Measurements from ENCODE around the gene LUC7L2. TPM values are rescaled to one million over a fixed set of nuclear protein-coding genes. Genes with fewer than 3 reads are reported as not detected.

LUC7L2 gene
- total and polyA plus RNA-seq, 4 donors = 16.2 to 38.9 (median 22.9) TPM

DNA sequence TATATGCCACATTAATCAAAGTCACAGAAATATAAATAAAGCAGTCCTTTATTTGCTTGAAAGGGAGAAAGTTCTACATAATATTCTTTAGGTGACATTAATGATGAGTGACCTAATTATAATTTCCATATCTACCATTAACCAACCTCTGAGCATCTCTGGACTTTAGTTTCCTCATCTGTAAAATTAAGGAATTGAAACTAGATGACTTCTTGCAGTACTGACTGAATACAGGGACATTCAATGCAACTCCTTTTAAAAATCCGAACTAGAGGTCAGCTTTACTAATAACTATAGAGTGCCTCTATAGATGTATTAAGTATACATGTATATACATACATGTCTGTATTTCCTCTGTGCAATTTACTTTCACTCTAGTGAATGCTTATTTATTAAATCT lies 14.7 kb upstream of the LUC7L2 start (continued):
- TF ChIP-seq, protein P1, sequence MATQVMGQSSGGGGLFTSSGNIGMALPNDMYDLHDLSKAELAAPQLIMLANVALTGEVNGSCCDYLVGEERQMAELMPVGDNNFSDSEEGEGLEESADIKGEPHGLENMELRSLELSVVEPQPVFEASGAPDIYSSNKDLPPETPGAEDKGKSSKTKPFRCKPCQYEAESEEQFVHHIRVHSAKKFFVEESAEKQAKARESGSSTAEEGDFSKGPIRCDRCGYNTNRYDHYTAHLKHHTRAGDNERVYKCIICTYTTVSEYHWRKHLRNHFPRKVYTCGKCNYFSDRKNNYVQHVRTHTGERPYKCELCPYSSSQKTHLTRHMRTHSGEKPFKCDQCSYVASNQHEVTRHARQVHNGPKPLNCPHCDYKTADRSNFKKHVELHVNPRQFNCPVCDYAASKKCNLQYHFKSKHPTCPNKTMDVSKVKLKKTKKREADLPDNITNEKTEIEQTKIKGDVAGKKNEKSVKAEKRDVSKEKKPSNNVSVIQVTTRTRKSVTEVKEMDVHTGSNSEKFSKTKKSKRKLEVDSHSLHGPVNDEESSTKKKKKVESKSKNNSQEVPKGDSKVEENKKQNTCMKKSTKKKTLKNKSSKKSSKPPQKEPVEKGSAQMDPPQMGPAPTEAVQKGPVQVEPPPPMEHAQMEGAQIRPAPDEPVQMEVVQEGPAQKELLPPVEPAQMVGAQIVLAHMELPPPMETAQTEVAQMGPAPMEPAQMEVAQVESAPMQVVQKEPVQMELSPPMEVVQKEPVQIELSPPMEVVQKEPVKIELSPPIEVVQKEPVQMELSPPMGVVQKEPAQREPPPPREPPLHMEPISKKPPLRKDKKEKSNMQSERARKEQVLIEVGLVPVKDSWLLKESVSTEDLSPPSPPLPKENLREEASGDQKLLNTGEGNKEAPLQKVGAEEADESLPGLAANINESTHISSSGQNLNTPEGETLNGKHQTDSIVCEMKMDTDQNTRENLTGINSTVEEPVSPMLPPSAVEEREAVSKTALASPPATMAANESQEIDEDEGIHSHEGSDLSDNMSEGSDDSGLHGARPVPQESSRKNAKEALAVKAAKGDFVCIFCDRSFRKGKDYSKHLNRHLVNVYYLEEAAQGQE (IDR thresholded peaks at IDR 0.05) = no peak
- no peak for TF ChIP-seq RXRA (IDR thresholded peaks at IDR 0.05)
- TF ChIP-seq SP1 (IDR thresholded peaks at IDR 0.05) = no peak
- no peak for TF ChIP-seq GABPA (IDR thresholded peaks at IDR 0.05 in 1 of 2, conservative IDR thresholded peaks at IDR 0.05 in 1 of 2)

DNA sequence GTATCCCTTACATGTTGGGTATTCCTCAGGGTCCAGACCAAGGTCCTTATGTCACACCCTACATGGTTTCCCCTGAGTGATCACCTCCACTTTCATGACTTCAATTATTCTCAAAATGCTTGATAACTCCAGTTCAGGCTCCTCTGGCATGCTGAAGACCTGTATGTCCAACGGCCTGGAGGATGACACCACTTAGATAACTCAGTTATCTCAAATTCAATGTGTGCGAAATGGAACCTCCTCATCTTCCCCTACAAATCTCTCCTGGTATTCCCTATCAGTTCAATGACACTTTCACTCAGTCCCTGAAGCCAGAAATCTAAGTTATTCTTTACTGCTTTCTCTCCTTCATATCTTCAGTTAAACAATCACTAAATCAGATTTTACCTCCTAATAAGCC lies 8.7 kb upstream of the LUC7L2 start:
- Histone ChIP-seq H3K9me3 (ENCODE audit: control insufficient read depth in 4 of 4, low read length in 3 of 4) (no peaks in the 10 kb centered on the region), H3K27ac (ENCODE audit: low read depth in 1 of 2, low read length in 2 of 2) (no peak overlapping the region), H3K36me3 (ENCODE audit: control insufficient read depth in 4 of 4, insufficient read depth in 3 of 4, low read depth in 1 of 4, low read length in 3 of 4) (peaks cover 1 to 25% (median 17%) of the 10 kb centered on the region in 4 donors), H3K4me3 (ENCODE audit: low read depth in 1 of 3, low read length in 3 of 3) (no peak overlapping the region), H3K9ac (ENCODE audit: low read depth in 1 of 2, low read length in 2 of 2) (no peak overlapping the region), H3K4me1 (ENCODE audit: control insufficient read depth in 4 of 4, insufficient read depth in 4 of 4, low read length in 3 of 4) (peaks cover 0 to 2% (median 0%) of the 10 kb centered on the region in 4 donors), H3K27me3 (ENCODE audit: control insufficient read depth in 4 of 4, insufficient read depth in 4 of 4, low read length in 3 of 4) (no peaks in the 10 kb centered on the region)
- TF ChIP-seq FOXA2 (IDR thresholded peaks at IDR 0.05) (no peak), JUND (IDR thresholded peaks at IDR 0.05) (no peak), TAF1 (conservative IDR thresholded peaks at IDR 0.05) (no peak), SP1 (IDR thresholded peaks at IDR 0.05) (no peak), HNF4A (conservative IDR thresholded peaks at IDR 0.05) (no peak), HNF4G (IDR thresholded peaks at IDR 0.05) (no peak), FOXA1 (IDR thresholded peaks at IDR 0.05) (no peak)
- TF ChIP-seq, protein P2, sequence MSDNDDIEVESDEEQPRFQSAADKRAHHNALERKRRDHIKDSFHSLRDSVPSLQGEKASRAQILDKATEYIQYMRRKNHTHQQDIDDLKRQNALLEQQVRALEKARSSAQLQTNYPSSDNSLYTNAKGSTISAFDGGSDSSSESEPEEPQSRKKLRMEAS (IDR thresholded peaks at IDR 0.05) = no peak
- TF ChIP-seq, protein P1 (IDR thresholded peaks at IDR 0.05) = no peak
- TF ChIP-seq, protein P3, sequence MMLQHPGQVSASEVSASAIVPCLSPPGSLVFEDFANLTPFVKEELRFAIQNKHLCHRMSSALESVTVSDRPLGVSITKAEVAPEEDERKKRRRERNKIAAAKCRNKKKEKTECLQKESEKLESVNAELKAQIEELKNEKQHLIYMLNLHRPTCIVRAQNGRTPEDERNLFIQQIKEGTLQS (IDR thresholded peaks at IDR 0.05) = no peak
- DNase-seq (ENCODE audit: low spot score) = no peak
- 95% methylated on average over 2 of the region's 2 CpGs for WGBS

DNA sequence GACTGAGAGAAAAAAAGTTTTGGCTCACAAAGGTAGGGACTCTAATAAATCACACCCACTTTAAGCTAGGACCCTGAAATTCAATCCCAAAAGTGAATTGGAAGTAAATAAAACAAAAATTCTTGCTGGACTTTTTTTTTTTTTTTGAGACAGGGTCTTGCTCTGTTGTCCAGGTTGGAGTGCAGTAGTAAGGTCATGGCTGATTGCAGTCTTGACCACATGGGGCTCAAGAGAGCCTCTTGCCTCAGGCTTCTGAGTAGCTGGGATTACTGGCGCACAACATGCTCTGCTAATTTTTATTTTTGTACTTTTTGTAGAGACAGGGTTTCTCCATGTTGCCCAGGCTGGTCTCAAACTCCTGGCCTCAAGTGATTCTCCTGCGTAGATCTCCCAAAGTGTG lies 5.0 kb upstream of the LUC7L2 start:
- no peak overlapping the region for H3K9ac ChIP-seq (ENCODE audit: low read depth in 1 of 2, low read length in 2 of 2)
- H3K9me3 ChIP-seq (ENCODE audit: control insufficient read depth in 4 of 4, low read length in 3 of 4) = no peaks in the 10 kb centered on the region
- peaks cover 0 to 8% (median 2%) of the 10 kb centered on the region in 4 donors for H3K4me1 ChIP-seq (ENCODE audit: control insufficient read depth in 4 of 4, insufficient read depth in 4 of 4, low read length in 3 of 4)
- H3K27ac ChIP-seq (ENCODE audit: low read depth in 1 of 2, low read length in 2 of 2) = no peak overlapping the region
- WGBS = 98% methylated on average over 2 of the region's 2 CpGs
- no peak for DNase-seq (ENCODE audit: low spot score)
- H3K4me3 ChIP-seq (ENCODE audit: low read depth in 1 of 3, low read length in 3 of 3) = no peak overlapping the region
- H3K27me3 ChIP-seq (ENCODE audit: control insufficient read depth in 4 of 4, insufficient read depth in 4 of 4, low read length in 3 of 4) = no peaks in the 10 kb centered on the region
- peaks cover 1 to 12% (median 5%) of the 10 kb centered on the region in 4 donors for H3K36me3 ChIP-seq (ENCODE audit: control insufficient read depth in 4 of 4, insufficient read depth in 3 of 4, low read depth in 1 of 4, low read length in 3 of 4)
- TF ChIP-seq, protein P4, sequence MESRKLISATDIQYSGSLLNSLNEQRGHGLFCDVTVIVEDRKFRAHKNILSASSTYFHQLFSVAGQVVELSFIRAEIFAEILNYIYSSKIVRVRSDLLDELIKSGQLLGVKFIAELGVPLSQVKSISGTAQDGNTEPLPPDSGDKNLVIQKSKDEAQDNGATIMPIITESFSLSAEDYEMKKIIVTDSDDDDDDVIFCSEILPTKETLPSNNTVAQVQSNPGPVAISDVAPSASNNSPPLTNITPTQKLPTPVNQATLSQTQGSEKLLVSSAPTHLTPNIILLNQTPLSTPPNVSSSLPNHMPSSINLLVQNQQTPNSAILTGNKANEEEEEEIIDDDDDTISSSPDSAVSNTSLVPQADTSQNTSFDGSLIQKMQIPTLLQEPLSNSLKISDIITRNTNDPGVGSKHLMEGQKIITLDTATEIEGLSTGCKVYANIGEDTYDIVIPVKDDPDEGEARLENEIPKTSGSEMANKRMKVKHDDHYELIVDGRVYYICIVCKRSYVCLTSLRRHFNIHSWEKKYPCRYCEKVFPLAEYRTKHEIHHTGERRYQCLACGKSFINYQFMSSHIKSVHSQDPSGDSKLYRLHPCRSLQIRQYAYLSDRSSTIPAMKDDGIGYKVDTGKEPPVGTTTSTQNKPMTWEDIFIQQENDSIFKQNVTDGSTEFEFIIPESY (IDR thresholded peaks at IDR 0.05) = no peak
- TF ChIP-seq, protein P3 (IDR thresholded peaks at IDR 0.05) = no peak
- TF ChIP-seq, protein P2 (IDR thresholded peaks at IDR 0.05) = no peak

Measured in liver (tissue), 9 donors.